ENCODE results near the gene ANGPTL2.

ANGPTL2 gene

DNA sequence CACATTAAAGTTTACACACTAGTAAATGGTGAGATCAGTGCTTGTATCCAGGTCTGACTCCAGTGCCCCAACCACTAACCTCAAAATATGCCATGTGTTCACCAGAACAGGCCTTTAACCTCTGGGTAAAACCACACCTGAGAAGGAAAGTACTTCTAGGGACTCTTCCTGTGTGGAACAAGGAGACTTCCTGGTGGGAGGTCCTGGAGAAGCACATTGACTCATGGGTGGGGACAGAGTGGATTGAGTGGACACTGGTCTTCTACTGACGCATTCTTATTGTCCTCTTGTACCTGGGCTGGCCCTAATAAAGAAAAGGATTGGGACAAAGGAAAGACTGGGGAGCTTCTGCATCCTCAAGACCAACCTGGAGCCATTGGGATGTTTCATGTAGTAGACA lies 43.4 kb downstream of the ANGPTL2 start:
- peaks cover 28% of the 10 kb centered on the region; the same call in 1 of the 2 replicates for H3K4me1 ChIP-seq (ENCODE audit: insufficient read depth, low read length)
- no peaks in the 10 kb centered on the region for H3K9me3 ChIP-seq (ENCODE audit: control insufficient read depth, insufficient read depth, low read length)
- no peak overlapping the region for H3K9ac ChIP-seq (ENCODE audit: low read depth, low read length)

DNA sequence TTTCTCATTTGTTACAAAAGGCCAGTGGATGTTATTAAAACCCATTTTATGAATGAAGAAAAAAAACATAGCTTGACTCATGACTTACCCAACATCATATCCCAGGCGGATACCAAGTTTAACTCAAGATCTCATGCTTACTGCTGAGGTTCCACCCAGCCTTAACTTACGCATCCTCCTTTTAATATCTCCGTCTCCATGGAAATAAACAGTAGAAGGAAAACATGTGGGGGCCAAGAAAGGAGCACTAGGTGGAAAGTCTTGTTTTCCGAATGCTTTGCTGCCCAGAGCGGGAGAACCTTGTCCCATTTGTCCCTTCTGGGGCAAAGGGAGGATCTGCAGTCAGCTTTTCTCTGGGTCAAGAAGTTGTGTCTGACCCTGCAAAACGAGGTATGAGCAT lies 44.1 kb downstream of the ANGPTL2 start:
- no peaks in the 10 kb centered on the region for H3K36me3 ChIP-seq (ENCODE audit: insufficient read depth, low read length)
- H3K4me1 ChIP-seq (ENCODE audit: insufficient read depth, low read length), result peaks cover 28% of the 10 kb centered on the region; the same call in 1 of the 2 replicates
- no peak overlapping the region for H3K9ac ChIP-seq (ENCODE audit: low read depth, low read length)
- H3K9me3 ChIP-seq (ENCODE audit: control insufficient read depth, insufficient read depth, low read length), result no peaks in the 10 kb centered on the region

More for the DNA sequence above, 43.4 kb downstream of the ANGPTL2 start:
- no peaks in the 10 kb centered on the region for H3K36me3 ChIP-seq (ENCODE audit: insufficient read depth, low read length)

DNA sequence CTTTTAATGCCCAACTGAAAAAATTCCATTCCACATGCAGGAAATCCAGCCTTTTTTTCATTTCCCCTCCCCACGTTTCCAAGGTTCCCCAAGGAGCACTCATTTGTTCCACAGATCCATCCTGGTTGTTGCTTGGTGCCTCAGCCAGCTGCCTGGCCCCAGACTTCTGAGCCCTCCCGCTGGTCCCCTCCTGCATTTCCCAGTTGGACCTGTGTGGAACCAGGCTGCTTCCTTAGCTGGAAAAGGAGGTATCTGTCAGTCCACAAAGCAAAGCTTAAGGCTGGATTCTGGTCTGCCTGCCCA lies 44.8 kb downstream of the ANGPTL2 start:
- Histone ChIP-seq H3K9ac (ENCODE audit: low read depth, low read length) (no peak overlapping the region), H3K9me3 (ENCODE audit: control insufficient read depth, insufficient read depth, low read length) (no peaks in the 10 kb centered on the region), H3K4me1 (ENCODE audit: insufficient read depth, low read length) (peaks cover 28% of the 10 kb centered on the region; the same call in 1 of the 2 replicates), H3K36me3 (ENCODE audit: insufficient read depth, low read length) (no peaks in the 10 kb centered on the region)

DNA sequence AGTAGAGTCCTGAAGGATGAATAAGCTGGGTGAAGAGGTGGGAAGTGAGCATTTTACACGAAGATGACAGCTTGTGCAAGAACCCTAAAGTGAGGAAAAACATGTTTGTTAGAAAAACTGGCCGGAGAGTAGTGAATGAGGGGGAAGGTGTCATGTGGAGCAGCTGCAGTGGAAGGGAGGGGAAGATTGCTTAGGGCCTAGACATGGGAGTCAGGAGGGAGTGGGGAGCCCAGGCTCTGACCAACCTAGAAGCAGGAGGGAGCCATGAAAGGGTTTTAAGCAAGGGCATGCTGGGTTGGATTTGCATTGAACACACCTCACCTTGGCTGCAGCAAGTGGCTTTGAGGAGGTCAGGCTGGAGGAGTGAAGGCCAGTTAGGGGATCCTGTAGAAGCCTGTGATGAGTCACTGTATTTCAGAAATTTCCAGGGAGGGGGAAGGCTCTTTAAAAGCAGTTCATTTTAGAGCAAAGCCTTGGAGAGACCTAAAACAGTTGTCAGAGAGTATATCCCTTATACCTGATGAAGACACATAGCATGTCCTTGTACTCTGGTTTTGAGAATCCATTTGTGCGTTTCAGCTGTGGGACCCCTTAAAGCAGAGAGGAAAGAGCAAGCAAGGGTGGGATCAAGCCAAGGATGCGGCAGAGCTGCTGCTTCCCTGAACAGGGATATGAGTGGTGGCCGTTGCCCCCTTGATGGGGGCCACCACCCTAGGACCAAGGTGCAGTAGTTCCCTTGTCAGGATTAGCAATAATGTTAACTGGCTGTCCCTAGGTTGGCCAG lies 45.4 kb downstream of the ANGPTL2 start:
- H3K36me3 ChIP-seq (ENCODE audit: insufficient read depth, low read length), result no peaks in the 10 kb centered on the region
- H3K9ac ChIP-seq (ENCODE audit: low read depth, low read length), result no peak overlapping the region
- H3K9me3 ChIP-seq (ENCODE audit: control insufficient read depth, insufficient read depth, low read length), result no peaks in the 10 kb centered on the region
- H3K4me1 ChIP-seq (ENCODE audit: insufficient read depth, low read length), result peaks cover 28% of the 10 kb centered on the region; the same call in 1 of the 2 replicates

DNA sequence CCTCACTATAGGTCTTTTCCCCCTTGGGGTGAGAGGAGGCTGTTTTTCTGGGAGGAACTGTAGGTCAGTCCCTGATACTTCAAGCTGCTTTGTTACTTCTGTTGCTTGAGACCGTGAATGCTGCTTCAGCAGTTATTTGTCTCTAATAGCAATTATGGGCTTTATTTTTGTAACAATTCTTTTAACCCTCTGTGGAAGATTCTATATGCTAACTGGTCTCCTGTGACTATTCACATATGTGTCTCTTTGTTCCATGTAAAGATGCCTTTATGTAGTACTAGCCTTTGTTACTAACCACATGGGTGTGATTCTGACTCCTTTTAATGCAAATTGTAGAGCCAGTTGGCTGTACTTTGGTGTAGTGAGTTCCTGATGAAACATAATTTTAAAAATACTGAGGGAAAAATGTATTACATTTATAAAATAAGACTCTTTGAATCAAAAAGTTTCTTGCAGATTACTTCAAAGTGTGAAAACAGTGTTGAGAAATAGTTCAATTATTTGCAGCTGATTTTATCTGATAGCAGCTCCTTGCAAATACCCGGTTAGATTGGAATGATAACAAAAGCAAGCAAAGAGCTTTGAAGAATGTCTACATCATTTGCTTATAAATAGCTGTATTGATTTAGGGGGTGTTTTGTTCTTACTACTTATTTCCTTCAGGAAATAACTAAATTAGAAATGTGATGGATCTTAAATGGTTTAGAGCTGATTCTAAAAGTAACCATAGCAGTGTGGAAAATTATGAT lies 46.6 kb downstream of the ANGPTL2 start:
- H3K9ac ChIP-seq (ENCODE audit: low read depth, low read length), result no peak overlapping the region

DNA sequence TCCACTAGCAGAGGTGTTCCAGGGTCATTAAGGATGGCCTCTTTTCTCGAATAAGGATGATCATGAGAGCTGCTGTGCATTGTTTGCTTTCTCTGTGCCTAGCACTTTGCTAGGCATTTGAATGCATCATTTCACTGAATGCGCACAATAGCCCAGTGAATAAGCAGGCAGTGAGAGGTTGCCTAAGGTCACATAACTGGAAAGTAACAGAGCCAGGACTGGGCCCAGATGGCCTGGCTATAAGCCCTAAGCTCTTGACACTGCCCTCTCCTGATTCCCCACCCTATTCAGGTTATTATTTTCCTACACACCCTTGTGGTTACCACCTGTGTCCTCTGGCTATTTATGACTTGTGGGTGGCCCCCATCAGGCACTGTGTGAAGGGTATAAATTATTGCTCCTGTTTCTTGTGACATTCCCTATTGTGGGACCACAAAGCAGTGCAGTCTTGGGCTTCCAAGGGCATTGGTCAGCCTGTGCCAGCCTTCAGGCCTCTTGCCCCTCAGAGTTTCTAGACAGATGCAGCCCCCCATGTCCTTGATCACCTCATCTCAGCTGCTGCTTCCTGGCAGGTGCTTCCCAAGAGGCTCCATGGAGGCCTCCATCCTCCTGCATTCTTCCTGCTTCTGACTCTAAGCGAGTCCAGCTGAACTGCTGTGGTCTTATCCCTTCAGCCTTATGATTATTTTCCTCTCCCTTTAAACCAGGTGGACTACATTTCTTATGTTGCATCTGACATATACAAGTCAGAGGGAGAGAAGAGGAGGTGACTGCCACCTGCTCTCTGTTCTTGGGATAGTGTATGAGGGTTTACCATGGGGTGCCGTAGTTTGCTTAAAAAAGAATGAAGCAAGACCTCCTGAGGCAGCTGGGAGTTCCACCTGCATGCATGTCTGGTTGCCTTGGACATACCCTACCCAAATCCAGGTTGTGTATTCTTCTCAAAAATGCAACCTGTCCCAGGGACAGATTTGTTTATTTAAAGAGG lies 47.6 kb downstream of the ANGPTL2 start:
- H3K36me3 ChIP-seq (ENCODE audit: insufficient read depth, low read length), result no peaks in the 10 kb centered on the region
- H3K9me3 ChIP-seq (ENCODE audit: control insufficient read depth, insufficient read depth, low read length), result peaks cover 5% of the 10 kb centered on the region
- H3K9ac ChIP-seq (ENCODE audit: low read depth, low read length), result no peak overlapping the region
- peaks cover 28% of the 10 kb centered on the region; the same call in 1 of the 2 replicates for H3K4me1 ChIP-seq (ENCODE audit: insufficient read depth, low read length)

More for the DNA sequence above, 46.6 kb downstream of the ANGPTL2 start:
- Histone ChIP-seq H3K4me1 (ENCODE audit: insufficient read depth, low read length) (peaks cover 28% of the 10 kb centered on the region; the same call in 1 of the 2 replicates), H3K9me3 (ENCODE audit: control insufficient read depth, insufficient read depth, low read length) (peaks cover 5% of the 10 kb centered on the region), H3K36me3 (ENCODE audit: insufficient read depth, low read length) (no peaks in the 10 kb centered on the region)

DNA sequence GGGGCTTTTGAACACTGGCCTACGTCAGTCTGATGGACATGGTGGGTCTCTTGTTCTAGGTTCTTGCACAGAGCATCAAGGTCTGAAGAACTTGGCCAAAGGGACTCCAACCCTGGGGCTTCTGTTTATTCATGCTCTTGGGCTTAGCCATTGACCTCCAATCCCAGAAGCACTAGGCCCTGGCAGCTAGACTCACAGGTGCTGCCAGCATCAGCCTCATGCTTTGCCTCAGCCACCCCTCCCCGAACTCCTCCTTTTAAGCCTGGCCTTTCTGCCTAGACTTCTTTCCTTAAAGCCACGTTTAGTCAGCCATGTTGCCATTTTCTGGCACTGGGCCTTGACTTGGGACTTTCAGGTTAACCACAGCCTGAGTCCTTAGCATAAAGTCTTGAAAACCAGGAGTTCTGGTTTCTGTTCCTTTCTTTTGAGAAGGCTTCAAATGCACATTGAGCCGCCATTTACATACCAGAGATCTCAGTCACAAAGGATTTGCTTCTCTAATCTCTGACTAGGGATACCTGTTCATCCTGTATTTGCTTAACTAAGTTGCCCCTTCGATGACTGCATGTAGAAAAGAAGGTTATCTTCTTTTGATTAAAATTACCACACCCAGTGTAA lies 54.7 kb downstream of the ANGPTL2 start:
- Histone ChIP-seq H3K9ac (ENCODE audit: low read depth, low read length) (no peak overlapping the region), H3K36me3 (ENCODE audit: insufficient read depth, low read length) (no peaks in the 10 kb centered on the region), H3K4me1 (ENCODE audit: insufficient read depth, low read length) (0 out of 2 replicates have a peak, but pooled peaks cover 3% of the 10 kb centered on the region), H3K9me3 (ENCODE audit: control insufficient read depth, insufficient read depth, low read length) (peaks cover 5% of the 10 kb centered on the region)

DNA sequence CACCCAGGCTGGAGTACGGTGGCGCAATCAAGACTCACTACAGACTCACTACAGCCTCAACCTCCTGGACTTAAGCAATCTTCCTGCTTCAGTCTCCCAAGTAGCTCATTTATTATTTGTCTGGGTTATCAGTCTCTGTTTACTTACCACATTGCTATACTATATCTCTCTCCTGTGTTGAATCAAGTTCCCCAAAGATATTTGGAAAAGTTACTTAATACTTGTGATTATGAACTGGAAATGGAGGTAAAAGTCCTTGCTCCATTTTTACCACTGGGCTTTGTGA lies 55.6 kb downstream of the ANGPTL2 start:
- Histone ChIP-seq H3K4me1 (ENCODE audit: insufficient read depth, low read length) (0 out of 2 replicates have a peak, but pooled peaks cover 3% of the 10 kb centered on the region), H3K36me3 (ENCODE audit: insufficient read depth, low read length) (no peaks in the 10 kb centered on the region), H3K9ac (ENCODE audit: low read depth, low read length) (no peak overlapping the region), H3K9me3 (ENCODE audit: control insufficient read depth, insufficient read depth, low read length) (peaks cover 3% of the 10 kb centered on the region)

DNA sequence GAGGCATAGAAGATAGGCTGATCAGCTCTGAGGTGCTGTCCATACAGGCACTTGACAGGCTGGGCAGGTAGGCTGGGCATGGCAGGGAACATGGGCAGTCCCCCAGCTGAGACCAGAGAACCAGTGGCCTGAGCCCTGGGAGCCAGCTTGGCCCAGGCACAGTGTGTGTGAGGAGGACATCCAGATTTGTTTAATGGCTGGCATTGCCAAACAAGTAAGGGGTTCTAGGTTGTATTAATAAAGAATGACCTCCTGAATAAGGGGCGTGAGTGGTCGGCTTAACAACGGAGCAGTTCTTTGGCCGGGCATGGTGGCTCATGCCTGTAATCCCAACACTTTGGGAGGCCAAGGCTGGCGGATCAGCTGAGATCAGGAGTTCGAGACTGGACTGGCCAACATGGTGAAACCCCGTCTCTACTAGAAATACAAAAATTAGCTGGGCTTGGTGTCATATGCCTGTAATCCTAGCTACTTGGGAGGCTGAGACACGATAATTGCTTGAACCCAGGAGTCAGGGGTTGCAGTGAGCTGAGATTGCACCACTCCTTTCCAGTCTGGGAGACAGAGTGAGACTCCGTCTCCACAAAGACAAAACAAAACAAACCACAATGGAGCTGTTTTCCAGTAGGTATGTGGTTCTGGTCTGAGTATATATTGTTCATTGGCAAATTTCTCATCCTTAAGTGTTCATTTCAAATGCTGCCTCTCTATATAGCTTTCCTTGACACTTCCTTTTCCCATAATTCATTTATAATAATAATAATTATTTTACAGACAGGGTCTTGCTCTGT lies 56.2 kb downstream of the ANGPTL2 start:
- Histone ChIP-seq H3K9me3 (ENCODE audit: control insufficient read depth, insufficient read depth, low read length) (no peaks in the 10 kb centered on the region; the same call in 1 of the 2 replicates), H3K36me3 (ENCODE audit: insufficient read depth, low read length) (no peaks in the 10 kb centered on the region), H3K4me1 (ENCODE audit: insufficient read depth, low read length) (0 out of 2 replicates have a peak, but pooled peaks cover 3% of the 10 kb centered on the region), H3K9ac (ENCODE audit: low read depth, low read length) (no peak overlapping the region)

DNA sequence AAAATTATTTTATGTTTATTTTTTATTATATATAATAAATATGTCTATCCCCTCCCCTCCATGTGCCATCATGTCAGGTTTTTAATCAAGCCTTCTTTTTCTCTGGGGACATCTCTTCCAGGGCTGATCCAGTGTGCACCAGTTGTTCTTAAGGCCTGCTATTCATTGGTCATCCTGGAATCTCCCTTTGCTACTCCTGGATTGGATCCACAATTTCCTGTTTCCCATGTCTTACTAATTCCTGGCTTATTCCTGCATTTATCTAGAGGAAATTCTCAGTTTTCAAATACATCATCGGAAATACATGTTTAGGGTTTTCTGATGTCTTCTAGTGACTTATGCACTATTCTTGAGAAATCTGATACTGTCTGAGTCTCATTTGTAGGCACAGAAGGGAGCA lies 56.8 kb downstream of the ANGPTL2 start:
- Histone ChIP-seq H3K9me3 (ENCODE audit: control insufficient read depth, insufficient read depth, low read length) (no peaks in the 10 kb centered on the region), H3K9ac (ENCODE audit: low read depth, low read length) (no peak overlapping the region), H3K4me1 (ENCODE audit: insufficient read depth, low read length) (0 out of 2 replicates have a peak, but pooled peaks cover 3% of the 10 kb centered on the region), H3K36me3 (ENCODE audit: insufficient read depth, low read length) (no peaks in the 10 kb centered on the region)

DNA sequence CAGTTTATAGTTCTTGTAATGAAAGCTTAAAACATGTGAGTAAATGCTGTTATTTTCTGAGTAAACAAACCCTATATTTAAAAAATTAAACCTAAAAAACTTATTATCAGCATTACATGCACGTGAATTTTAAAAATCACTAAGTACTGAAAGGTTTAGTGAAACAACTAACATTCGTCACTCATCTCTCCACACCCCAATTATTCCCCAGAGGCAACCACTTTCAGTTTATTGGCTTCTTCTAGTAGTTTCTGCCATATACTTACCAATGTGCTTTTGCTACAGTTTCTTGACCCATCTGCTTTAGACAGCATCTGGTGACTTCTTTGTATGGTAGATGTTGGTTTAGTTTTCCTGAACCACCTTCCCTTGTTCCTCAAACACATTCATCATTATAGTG lies 58.1 kb downstream of the ANGPTL2 start:
- no peak overlapping the region for H3K9ac ChIP-seq (ENCODE audit: low read depth, low read length)
- H3K4me1 ChIP-seq (ENCODE audit: insufficient read depth, low read length), result 0 out of 2 replicates have a peak, but pooled peaks cover 3% of the 10 kb centered on the region
- no peaks in the 10 kb centered on the region for H3K9me3 ChIP-seq (ENCODE audit: control insufficient read depth, insufficient read depth, low read length)
- no peaks in the 10 kb centered on the region for H3K36me3 ChIP-seq (ENCODE audit: insufficient read depth, low read length)

DNA sequence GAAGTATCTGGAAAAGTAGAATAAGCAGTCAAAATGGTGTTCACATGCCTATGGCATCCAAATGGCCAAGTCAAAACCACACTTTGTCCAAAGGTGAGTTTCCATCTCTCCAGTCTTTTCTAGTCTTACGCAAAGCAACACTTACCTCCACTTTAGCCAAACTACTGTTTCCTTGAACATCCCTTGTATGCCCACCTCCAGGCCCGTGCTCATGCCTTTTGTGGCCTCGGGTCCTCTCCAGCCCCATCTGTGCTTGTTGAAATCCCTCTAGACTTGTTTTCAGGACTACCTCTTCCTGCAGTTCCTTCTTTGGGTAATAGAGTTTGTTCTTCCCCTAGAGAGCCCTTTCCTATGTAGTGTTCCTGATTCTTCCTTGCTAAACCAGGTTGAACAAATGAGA lies 61.0 kb downstream of the ANGPTL2 start:
- H3K4me1 ChIP-seq (ENCODE audit: insufficient read depth, low read length), result no peaks in the 10 kb centered on the region
- H3K9ac ChIP-seq (ENCODE audit: low read depth, low read length), result no peak overlapping the region
- H3K9me3 ChIP-seq (ENCODE audit: control insufficient read depth, insufficient read depth, low read length), result no peaks in the 10 kb centered on the region
- no peaks in the 10 kb centered on the region for H3K36me3 ChIP-seq (ENCODE audit: insufficient read depth, low read length)

DNA sequence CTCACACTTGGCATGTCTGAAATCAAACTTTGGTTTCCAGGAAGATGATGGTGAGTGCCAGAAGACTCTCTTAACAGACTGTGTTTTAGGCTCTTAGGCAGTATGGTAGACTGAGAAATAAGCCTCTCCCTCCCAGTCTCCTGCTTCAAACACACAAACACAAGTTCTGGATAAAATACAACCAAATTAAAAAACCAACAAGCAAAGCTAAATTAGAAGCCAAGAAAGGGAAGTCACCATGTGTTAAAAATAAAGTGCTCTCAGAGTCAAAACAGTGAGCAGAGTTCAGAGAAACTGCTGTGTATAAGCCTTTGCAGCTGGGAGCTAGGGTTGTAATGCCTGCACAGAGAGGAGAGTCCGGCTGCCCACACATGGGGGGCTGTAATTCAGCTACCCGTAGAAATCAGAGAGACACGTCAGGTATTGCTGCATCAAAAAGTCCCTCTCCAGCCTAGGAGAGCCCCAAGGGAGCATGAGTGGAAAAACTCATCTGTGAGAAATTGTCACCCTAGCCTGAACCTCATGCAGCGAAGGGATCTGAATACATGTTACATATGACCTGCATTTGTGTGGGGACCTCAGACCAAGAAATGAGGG lies 62.6 kb downstream of the ANGPTL2 start:
- Histone ChIP-seq H3K4me1 (ENCODE audit: insufficient read depth, low read length) (no peaks in the 10 kb centered on the region), H3K9ac (ENCODE audit: low read depth, low read length) (no peak overlapping the region), H3K36me3 (ENCODE audit: insufficient read depth, low read length) (no peaks in the 10 kb centered on the region), H3K9me3 (ENCODE audit: control insufficient read depth, insufficient read depth, low read length) (no peaks in the 10 kb centered on the region)

Data from ES-I3 (cell line).